Measurements from ENCODE around the gene CCL21. TPM values are rescaled to one million over a fixed set of nuclear protein-coding genes. Genes with fewer than 3 reads are reported as not detected.
"Not testable (repeated sequence)": the region's sequence is repeated elsewhere in the genome, so short reads cannot be mapped to it uniquely, and the experiment has no call there.

Gene CCL21
- total RNA-seq, 4 donors from 2014 or later, result 6.5 to 207 (median 110) TPM

DNA sequence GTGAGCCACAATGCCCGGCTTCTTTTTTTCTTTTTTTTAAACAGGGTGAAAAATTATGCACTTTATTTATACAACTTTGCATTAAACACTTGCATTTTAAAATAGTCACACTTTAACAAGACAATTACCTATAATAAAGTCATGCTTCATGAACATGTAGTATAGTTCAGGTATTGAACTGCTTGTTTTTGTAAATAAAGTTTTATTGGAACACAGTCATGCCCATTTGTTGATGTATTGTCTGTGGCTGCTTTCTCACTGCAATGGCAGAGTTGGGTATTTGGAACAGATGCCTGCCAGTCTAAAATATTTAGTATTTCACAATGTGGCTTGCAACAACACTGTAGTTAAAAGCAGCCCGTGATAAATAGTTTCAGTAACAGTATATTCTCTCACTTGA lies 32.8 kb upstream of the CCL21 start:
- Histone ChIP-seq H3K9me3 (peaks cover 0 to 6% (median 0%) of the 10 kb centered on the region in 3 donors), H3K4me3 (no peak overlapping the region), H3K27me3 (no peaks in the 10 kb centered on the region), H3K4me1 (peaks cover 0 to 11% (median 0%) of the 10 kb centered on the region in 3 donors), H3K36me3 (no peaks in the 10 kb centered on the region), H3K27ac (no peak overlapping the region)
- WGBS, 2 donors (ENCODE audit: low coverage in 1 of 2), result 63 to 92% methylated on average over 1 to 2 of the region's 2 CpGs
- ATAC-seq, result no peak
- TF ChIP-seq EP300 (IDR thresholded peaks at IDR 0.05) (no peak), POLR2AphosphoS5 (IDR thresholded peaks at IDR 0.05) (no peak), POLR2A (IDR thresholded peaks at IDR 0.05) (no peak)
- TF ChIP-seq, protein P1, sequence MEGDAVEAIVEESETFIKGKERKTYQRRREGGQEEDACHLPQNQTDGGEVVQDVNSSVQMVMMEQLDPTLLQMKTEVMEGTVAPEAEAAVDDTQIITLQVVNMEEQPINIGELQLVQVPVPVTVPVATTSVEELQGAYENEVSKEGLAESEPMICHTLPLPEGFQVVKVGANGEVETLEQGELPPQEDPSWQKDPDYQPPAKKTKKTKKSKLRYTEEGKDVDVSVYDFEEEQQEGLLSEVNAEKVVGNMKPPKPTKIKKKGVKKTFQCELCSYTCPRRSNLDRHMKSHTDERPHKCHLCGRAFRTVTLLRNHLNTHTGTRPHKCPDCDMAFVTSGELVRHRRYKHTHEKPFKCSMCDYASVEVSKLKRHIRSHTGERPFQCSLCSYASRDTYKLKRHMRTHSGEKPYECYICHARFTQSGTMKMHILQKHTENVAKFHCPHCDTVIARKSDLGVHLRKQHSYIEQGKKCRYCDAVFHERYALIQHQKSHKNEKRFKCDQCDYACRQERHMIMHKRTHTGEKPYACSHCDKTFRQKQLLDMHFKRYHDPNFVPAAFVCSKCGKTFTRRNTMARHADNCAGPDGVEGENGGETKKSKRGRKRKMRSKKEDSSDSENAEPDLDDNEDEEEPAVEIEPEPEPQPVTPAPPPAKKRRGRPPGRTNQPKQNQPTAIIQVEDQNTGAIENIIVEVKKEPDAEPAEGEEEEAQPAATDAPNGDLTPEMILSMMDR (IDR thresholded peaks at IDR 0.05), result no peak

DNA sequence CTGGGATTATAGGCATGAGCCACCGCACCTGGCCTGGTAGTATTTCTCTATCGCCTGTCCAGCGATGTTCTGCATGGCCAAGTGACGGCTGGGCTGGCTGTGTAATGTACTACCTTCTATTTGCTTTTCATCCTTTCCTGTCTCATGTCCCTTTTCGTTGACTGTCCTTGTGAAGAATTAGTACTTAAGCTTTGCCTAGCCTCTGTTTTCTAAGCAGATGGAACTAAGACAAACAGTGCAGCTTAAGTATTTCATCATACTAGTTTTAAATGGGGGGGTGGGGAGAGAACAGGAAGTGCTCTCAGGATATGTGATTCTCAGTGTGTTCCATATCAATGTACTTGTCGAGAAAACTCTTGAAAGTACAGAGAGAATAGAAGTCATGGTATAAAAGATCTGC lies 31.7 kb upstream of the CCL21 start:
- H3K9me3 ChIP-seq, result no peaks in the 10 kb centered on the region
- no peak for ATAC-seq
- no peak overlapping the region for H3K4me3 ChIP-seq
- 71 to 80% methylated on average over 5 to 6 of the region's 6 CpGs for WGBS, 2 donors (ENCODE audit: low coverage in 1 of 2)
- no peaks in the 10 kb centered on the region for H3K36me3 ChIP-seq
- no peak for TF ChIP-seq POLR2A (IDR thresholded peaks at IDR 0.05)
- no peak overlapping the region for H3K27ac ChIP-seq
- H3K4me1 ChIP-seq, result peaks cover 0 to 11% (median 0%) of the 10 kb centered on the region in 3 donors
- H3K27me3 ChIP-seq, result no peaks in the 10 kb centered on the region

DNA sequence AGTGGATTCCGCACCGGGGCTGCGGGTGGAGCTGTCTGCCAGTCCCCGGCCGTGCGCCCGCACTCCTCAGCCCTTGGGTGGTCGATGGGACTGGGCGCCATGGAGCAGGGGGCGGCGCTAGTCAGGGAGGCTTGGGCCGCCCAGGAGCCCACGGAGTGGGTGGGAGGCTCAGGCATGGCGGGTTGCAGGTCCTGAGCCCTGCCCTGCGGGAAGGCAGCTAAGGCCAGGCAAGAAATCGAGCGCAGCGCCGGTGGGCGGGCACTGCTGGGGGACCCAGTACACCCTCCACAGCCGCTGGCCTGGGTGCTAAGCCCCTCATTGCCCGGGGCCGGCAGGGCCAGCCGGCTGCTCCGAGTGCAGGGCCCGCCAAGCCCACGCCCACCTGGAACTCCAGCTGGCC lies 30.2 kb upstream of the CCL21 start:
- WGBS, 2 donors (ENCODE audit: low coverage in 1 of 2), result 93% methylated on average over 5 of the region's 27 CpGs; no CpG with 5 or more reads in 1 of the 2 donors
- H3K36me3 ChIP-seq, H3K27ac ChIP-seq, H3K9me3 ChIP-seq, ATAC-seq, H3K4me3 ChIP-seq, H3K4me1 ChIP-seq, H3K27me3 ChIP-seq: not testable (repeated sequence)

DNA sequence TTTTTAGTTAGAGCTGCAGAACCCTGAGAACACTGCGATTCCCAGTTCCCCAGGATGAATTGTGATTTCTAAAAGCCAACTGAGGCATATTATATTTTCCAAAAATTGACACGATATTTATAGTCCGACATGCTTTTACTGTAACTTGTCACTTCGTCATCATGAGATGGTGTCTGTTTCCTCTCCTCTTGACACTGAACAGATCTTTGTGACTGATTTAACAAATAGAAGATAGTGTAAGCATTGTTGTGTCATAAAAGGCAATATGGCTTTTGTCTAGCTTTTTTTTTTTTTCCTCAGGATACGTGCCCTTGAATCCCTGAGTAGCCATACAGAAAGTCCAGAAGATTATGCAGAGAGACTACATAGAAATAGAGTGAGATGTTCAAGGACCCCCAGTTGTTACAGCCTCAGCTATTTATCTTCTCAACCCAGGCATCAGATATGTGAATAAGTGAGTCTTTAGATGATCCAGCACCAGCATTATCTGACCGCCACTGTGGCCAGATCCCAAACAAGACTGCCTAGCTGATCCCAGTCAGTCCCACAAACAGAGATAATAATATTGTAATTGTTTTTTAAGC lies 27.8 kb upstream of the CCL21 start:
- no peak for ATAC-seq
- Histone ChIP-seq H3K4me3 (no peak overlapping the region), H3K36me3 (no peaks in the 10 kb centered on the region), H3K9me3 (no peaks in the 10 kb centered on the region), H3K27me3 (no peaks in the 10 kb centered on the region), H3K27ac (no peak overlapping the region), H3K4me1 (no peaks in the 10 kb centered on the region)
- WGBS, 2 donors (ENCODE audit: low coverage in 1 of 2), result 41 to 43% methylated on average over 6 of the region's 6 CpGs
- TF ChIP-seq, protein P1 (IDR thresholded peaks at IDR 0.05), result no peak
- TF ChIP-seq EP300 (IDR thresholded peaks at IDR 0.05), result no peak
- TF ChIP-seq POLR2A (IDR thresholded peaks at IDR 0.05), result no peak
- TF ChIP-seq POLR2AphosphoS5 (IDR thresholded peaks at IDR 0.05), result no peak

DNA sequence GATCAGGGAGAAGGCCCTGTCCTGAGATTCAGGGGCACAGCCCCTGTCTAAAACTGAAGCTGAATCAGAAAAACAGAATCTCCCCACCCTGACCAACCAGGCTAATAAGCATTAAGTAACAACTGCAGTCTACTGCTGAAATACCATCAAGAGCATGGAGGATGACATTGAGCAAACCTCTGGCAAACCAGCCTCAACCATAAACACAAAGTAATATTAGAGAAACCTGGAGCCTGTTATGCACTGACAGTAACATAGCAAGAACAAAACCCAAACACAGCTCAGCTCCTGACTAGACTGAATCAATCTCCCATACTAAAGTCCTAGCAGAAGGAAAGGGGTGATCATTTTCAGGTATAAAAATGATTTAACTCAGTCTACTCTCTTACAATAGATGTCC lies 24.8 kb upstream of the CCL21 start:
- H3K4me3 ChIP-seq, result no peak overlapping the region
- H3K4me1 ChIP-seq, result no peaks in the 10 kb centered on the region
- ATAC-seq, result no peak
- H3K27me3 ChIP-seq, result no peaks in the 10 kb centered on the region
- TF ChIP-seq POLR2A (IDR thresholded peaks at IDR 0.05), result no peak
- TF ChIP-seq POLR2AphosphoS5 (IDR thresholded peaks at IDR 0.05), result no peak
- TF ChIP-seq, protein P1 (IDR thresholded peaks at IDR 0.05), result no peak
- TF ChIP-seq EP300 (IDR thresholded peaks at IDR 0.05), result no peak
- H3K36me3 ChIP-seq, result no peaks in the 10 kb centered on the region
- H3K27ac ChIP-seq, result no peak overlapping the region
- no peaks in the 10 kb centered on the region for H3K9me3 ChIP-seq

DNA sequence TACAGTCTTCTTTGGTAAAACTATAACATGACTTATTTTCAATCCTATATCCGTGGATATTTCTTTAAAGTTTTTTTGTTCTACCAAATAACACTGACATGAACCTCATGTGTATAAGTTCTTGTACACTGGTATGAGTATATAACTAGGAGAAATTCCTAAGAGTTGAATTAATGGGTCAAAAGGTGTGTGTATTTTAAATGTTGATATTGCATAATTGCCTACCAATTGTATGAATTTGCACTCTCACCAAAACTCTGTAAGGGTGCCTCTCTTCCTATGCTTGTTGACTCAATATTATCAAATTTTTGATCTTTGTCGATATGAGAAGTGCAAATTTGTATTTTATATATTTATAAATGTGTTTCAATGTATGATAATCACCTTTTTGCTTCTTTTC lies 22.9 kb upstream of the CCL21 start:
- Histone ChIP-seq H3K4me3 (no peak overlapping the region), H3K4me1 (no peaks in the 10 kb centered on the region), H3K27me3 (no peaks in the 10 kb centered on the region), H3K36me3 (no peaks in the 10 kb centered on the region), H3K27ac (no peak overlapping the region), H3K9me3 (no peaks in the 10 kb centered on the region)
- ATAC-seq, result no peak
- WGBS, 2 donors (ENCODE audit: low coverage in 1 of 2), result 81 to 91% methylated on average over 2 of the region's 2 CpGs
- TF ChIP-seq POLR2AphosphoS5 (IDR thresholded peaks at IDR 0.05), result no peak
- TF ChIP-seq EP300 (IDR thresholded peaks at IDR 0.05), result no peak
- no peak for TF ChIP-seq POLR2A (IDR thresholded peaks at IDR 0.05)
- TF ChIP-seq, protein P1 (IDR thresholded peaks at IDR 0.05), result no peak
